Aorta (tissue), 5 donors: ENCODE data around the gene KREMEN1. TPM values are rescaled to one million over a fixed set of nuclear protein-coding genes. Genes with fewer than 3 reads are reported as not detected.
A peak's percentile ranks its signal among the peaks of the same experiment; 100 is the strongest.

Experiments
- ATAC-seq: fragments of 200-7000 bp; cut with Tn5 transposase; one replicate; pipeline ENCODE4 v1.9.1; 2022; ENCODE audit warnings: moderate library complexity; ENCODE audit not compliant: low FRiP score
- DNase-seq, 2 donors: peaks; one replicate each; pipeline ENCODE4 v3.0.0-alpha.2; 2020
- H3K27ac ChIP-seq, 2 donors: one replicate each; pipeline ENCODE4 v1.5.1; 2013; ENCODE audit warnings: low read length in 2 of 2, mild to moderate bottlenecking in 2 of 2, moderate library complexity in 2 of 2, control low read depth in 1 of 2, inconsistent platforms in 1 of 2, low read depth in 1 of 2
- H3K27me3 ChIP-seq, 2 donors: one replicate each; pipeline ENCODE4 v1.6.1; 2013; ENCODE audit warnings: control low read depth in 1 of 2, low read length in 1 of 2, mild to moderate bottlenecking in 1 of 2, moderate library complexity in 1 of 2; ENCODE audit not compliant: insufficient read depth in 2 of 2, control insufficient read depth in 1 of 2
- H3K36me3 ChIP-seq, 2 donors: one replicate each; pipeline ENCODE4 v1.6.1; 2013; ENCODE audit warnings: control low read depth in 1 of 2, low read length in 1 of 2, mild to moderate bottlenecking in 1 of 2; ENCODE audit not compliant: insufficient read depth in 2 of 2, control insufficient read depth in 1 of 2
- H3K4me1 ChIP-seq, 2 donors: one replicate each; pipeline ENCODE4 v1.6.1; 2013; ENCODE audit warnings: low read length in 2 of 2, control low read depth in 1 of 2, mild to moderate bottlenecking in 1 of 2, moderate library complexity in 1 of 2; ENCODE audit not compliant: insufficient read depth in 2 of 2, control insufficient read depth in 1 of 2
- H3K4me3 ChIP-seq, 2 donors: one replicate each; pipeline ENCODE4 v1.5.1; 2013; ENCODE audit warnings: low read length in 2 of 2, control low read depth in 1 of 2, mild to moderate bottlenecking in 1 of 2
- H3K9me3 ChIP-seq: one replicate; pipeline ENCODE4 v1.6.1; 2013; ENCODE audit warnings: mild to moderate bottlenecking, low read length; ENCODE audit not compliant: control insufficient read depth
- WGBS, 2 donors: extraction: QIAGEN DNeasy Blood & Tissue Kit; methylation state at CpG; one replicate each; pipeline ENCODE4 v1.1.7; 2013; 5-methylcytosine and 5-hydroxymethylcytosine counted together
- intact Hi-C, 2 donors: fragments of 100-400 bp; cut with DNase I; formaldehyde crosslinking; loops; one replicate each; pipeline versions ENCODE4 v1.14.2 to v1.15.0; 2022
- polyA plus RNA-seq, 2 donors: library from polyadenylated mRNA; stranded (reverse); fragments of 200-250 nt; gene quantifications; one replicate each; pipeline ENCODE4 v1.2.3, GENCODE V29; 2013
- total RNA-seq, 2 donors: library from RNA; stranded (reverse); fragmentation: NEBNext Ultra II Directional; extraction: Animal tissue kit (Norgen Biotek cat#: 25700); gene quantifications; one replicate each; pipeline ENCODE4 v1.2.1, GENCODE V29; 2021
- donor health status: healthy with polysubstance abuse.
- donor health status: Bipolar disorder and iron deficiency.
- donor health status: DM: no; HTN: no; CAD: no.
- donor health status: DM: no; HTN: no; CAD: no.
- donor health status: DM: yes; HTN: yes; CAD: no.

KREMEN1 gene
- total and polyA plus RNA-seq, 4 donors = 1.9 to 19.1 (median 8.5) TPM

GRCh38 chr22:29215012-29215860, 142.4 kb downstream of the KREMEN1 start:
- no peak overlapping the region for H3K27ac ChIP-seq
- H3K4me3 ChIP-seq = no peak overlapping the region
- H3K9me3 ChIP-seq = no peaks in the 10 kb centered on the region
- DNase-seq (peak in 1 of 2 donors; percentile 29), ATAC-seq (no peak)
- intact Hi-C loops = no loop called here
- WGBS, 2 donors = 90 to 92% methylated on average over 14 of the region's 14 CpGs
- no peaks in the 10 kb centered on the region for H3K27me3 ChIP-seq
- no peaks in the 10 kb centered on the region for H3K4me1 ChIP-seq
- H3K36me3 ChIP-seq = no peaks in the 10 kb centered on the region

GRCh38 chr22:29216011-29216872, 143.4 kb downstream of the KREMEN1 start:
- 70 to 73% methylated on average over 14 of the region's 14 CpGs for WGBS, 2 donors
- Histone ChIP-seq H3K27ac (no peak overlapping the region), H3K4me1 (no peaks in the 10 kb centered on the region), H3K27me3 (no peaks in the 10 kb centered on the region), H3K36me3 (no peaks in the 10 kb centered on the region), H3K9me3 (no peaks in the 10 kb centered on the region), H3K4me3 (no peak overlapping the region)
- DNase-seq = peak in 1 of 2 donors; percentile 36
- intact Hi-C loops = no loop called here
- ATAC-seq = peak; percentile 20

GRCh38 chr22:29216873-29217666, 144.2 kb downstream of the KREMEN1 start:
- H3K4me3 ChIP-seq = no peak overlapping the region
- H3K27me3 ChIP-seq = no peaks in the 10 kb centered on the region
- peak in 1 of 2 donors; percentile 71 for DNase-seq
- no peak for ATAC-seq
- H3K27ac ChIP-seq = no peak overlapping the region
- H3K4me1 ChIP-seq = no peaks in the 10 kb centered on the region
- 50 to 52% methylated on average over 14 of the region's 14 CpGs for whole genome bisulfite sequencing, 2 donors
- intact Hi-C loops = no loop called here
- no peaks in the 10 kb centered on the region for H3K9me3 ChIP-seq
- no peaks in the 10 kb centered on the region for H3K36me3 ChIP-seq

Other genes starting within 250 kb of the KREMEN1 start
- 10 to 100 TPM in 1 of 2 donors, 1 to 10 TPM in 1; 7.2 to 11.8 TPM for gene ZNRF3, start 189.5 kb upstream of the KREMEN1 start, total RNA-seq
- gene ZNRF3, start 189.5 kb upstream of the KREMEN1 start, polyA plus RNA-seq = 1 to 10 TPM; 1.4 to 2.9 TPM
- gene C22orf31, start 11.2 kb upstream of the KREMEN1 start, total RNA-seq = not detected
- gene C22orf31, start 11.2 kb upstream of the KREMEN1 start, polyA plus RNA-seq = not detected
- gene EMID1, start 132.9 kb downstream of the KREMEN1 start, total RNA-seq = 1 to 10 TPM; 1.2 to 7.0 TPM
- under 1 TPM; 0.13 to 0.69 TPM for gene EMID1, start 132.9 kb downstream of the KREMEN1 start, polyA plus RNA-seq
- 10 to 100 TPM in 1 of 2 donors, 1 to 10 TPM in 1; 9.0 to 17.4 TPM for gene RHBDD3, start 194.9 kb downstream of the KREMEN1 start, total RNA-seq
- gene RHBDD3, start 194.9 kb downstream of the KREMEN1 start, polyA plus RNA-seq = 10 to 100 TPM in 1 of 2 donors, 1 to 10 TPM in 1; 5.5 to 19.4 TPM
- gene EWSR1, start 195.2 kb downstream of the KREMEN1 start, total RNA-seq = 100 to 1,000 TPM; 176 to 184 TPM
- 100 to 1,000 TPM in 1 of 2 donors, 10 to 100 TPM in 1; 74.8 to 207 TPM for gene EWSR1, start 195.2 kb downstream of the KREMEN1 start, polyA plus RNA-seq
- 10 to 100 TPM; 21.0 to 22.3 TPM for gene GAS2L1, start 233.6 kb downstream of the KREMEN1 start, total RNA-seq
- gene GAS2L1, start 233.6 kb downstream of the KREMEN1 start, polyA plus RNA-seq = 10 to 100 TPM; 11.4 to 21.5 TPM
- 1 to 10 TPM; 3.0 to 3.5 TPM for gene RASL10A, start 242.7 kb downstream of the KREMEN1 start, total RNA-seq
- gene RASL10A, start 242.7 kb downstream of the KREMEN1 start, polyA plus RNA-seq = under 1 TPM in 1 of 2 donors, not detected in 1; 0.49 TPM